ENCODE measurements around the gene KPNA2. TPM values are rescaled to one million over a fixed set of nuclear protein-coding genes. Genes with fewer than 3 reads are reported as not detected.
"Not testable (repeated sequence)": the region's sequence is repeated elsewhere in the genome, so short reads cannot be mapped to it uniquely, and the experiment has no call there.

Gene KPNA2
- total and polyA plus RNA-seq, 5 donors from 2014 or later, result 29.4 to 99.3 (median 31.7) TPM

DNA sequence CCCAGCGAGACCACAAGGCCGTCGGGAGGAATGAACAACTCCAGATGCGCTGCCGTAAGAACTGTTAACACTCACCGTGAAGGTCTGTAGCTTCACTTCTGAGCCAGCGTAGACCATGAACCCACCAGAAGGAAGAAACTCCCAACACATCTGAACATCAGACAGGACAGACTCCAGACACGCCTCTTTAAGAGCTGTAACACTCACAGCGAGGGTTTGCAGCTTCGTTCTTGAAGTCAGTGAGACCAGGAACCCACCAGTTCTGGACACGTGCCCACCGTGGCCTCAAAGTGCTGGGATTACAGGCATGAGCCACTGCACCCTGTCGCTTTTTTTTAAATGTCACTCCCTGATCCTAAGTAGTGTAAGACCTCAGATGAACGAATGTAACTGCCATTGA lies 17.3 kb downstream of the KPNA2 start:
- DNase-seq (no peak), ATAC-seq (ENCODE audit: low read depth in 2 of 2) (no peak)
- no peaks in the 10 kb centered on the region for H3K27me3 ChIP-seq (ENCODE audit: control insufficient read depth, insufficient read depth, low read length)
- Mint-ChIP-seq H3K27me3 (no peaks in the 10 kb centered on the region), H3K36me3 (no peaks in the 10 kb centered on the region), H3K4me3 (no peak overlapping the region), H3K4me1 (peaks cover 0 to 8% (median 2%) of the 10 kb centered on the region in 4 donors), H3K27ac (peak overlapping the region in 1 of 3 donors; percentile 43), H3K9me3 (no peaks in the 10 kb centered on the region)
- H3K9me3 ChIP-seq (ENCODE audit: control insufficient read depth in 2 of 2, low read length in 2 of 2), result no peaks in the 10 kb centered on the region
- H3K4me1 ChIP-seq (ENCODE audit: control insufficient read depth, insufficient read depth, low read length, poor library complexity, severe bottlenecking), result no peaks in the 10 kb centered on the region
- H3K36me3 ChIP-seq (ENCODE audit: control insufficient read depth, insufficient read depth, low read length), result no peaks in the 10 kb centered on the region
- H3K4me3 ChIP-seq (ENCODE audit: low read depth, low read length), result no peak overlapping the region
- H3K27ac ChIP-seq (ENCODE audit: insufficient read depth, low read length, poor library complexity, severe bottlenecking), result no peak overlapping the region

DNA sequence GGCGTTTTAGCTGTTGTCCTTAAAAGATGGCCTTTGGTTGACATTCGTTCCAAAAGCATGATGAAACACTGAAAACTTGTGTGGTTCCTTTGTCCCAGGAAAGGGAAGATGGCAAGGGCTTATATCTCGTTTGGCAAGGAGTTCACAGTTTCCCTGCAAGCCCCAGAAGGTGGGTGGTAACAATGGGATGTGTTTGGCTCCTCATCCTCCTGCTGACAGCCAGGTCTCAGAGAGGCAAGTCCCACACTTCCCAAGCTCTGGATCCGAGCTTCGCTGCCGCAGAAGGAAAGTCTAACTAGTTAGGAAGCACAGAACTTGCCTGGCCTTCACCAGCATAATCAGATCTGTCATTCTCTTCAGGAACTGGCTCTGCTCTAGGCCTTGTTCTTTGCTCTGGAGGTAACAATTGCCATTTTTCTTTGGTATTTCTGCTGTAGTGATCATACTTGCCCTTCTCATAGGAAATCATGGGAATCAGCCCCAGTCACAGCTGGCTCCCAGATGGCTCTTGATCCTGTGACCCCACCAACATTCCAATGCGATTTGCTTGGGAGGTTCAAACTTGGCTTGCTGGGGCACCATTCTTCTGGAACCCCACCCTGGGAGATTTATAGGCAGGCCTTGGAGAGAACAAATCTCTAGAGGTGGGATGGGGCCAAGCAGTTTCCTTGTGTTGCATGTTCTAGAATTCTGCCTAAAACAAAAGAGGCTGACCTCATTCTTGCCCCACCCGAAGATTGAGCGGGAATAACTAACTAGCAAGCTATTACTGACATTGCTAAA lies 17.9 kb downstream of the KPNA2 start:
- no peaks in the 10 kb centered on the region for H3K36me3 Mint-ChIP-seq
- no peak for ATAC-seq (ENCODE audit: low read depth in 2 of 2)
- no peaks in the 10 kb centered on the region for H3K4me1 ChIP-seq (ENCODE audit: control insufficient read depth, insufficient read depth, low read length, poor library complexity, severe bottlenecking)
- H3K27ac ChIP-seq (ENCODE audit: insufficient read depth, low read length, poor library complexity, severe bottlenecking), result no peak overlapping the region
- no peak overlapping the region for H3K4me3 Mint-ChIP-seq
- no peak for DNase-seq
- H3K27me3 ChIP-seq (ENCODE audit: control insufficient read depth, insufficient read depth, low read length), result no peaks in the 10 kb centered on the region
- no peak overlapping the region for H3K27ac Mint-ChIP-seq
- peaks cover 3% of the 10 kb centered on the region for H3K27me3 Mint-ChIP-seq
- no peak overlapping the region for H3K4me3 ChIP-seq (ENCODE audit: low read depth, low read length)
- H3K4me1 Mint-ChIP-seq, result peaks cover 0 to 8% (median 2%) of the 10 kb centered on the region in 4 donors
- no peaks in the 10 kb centered on the region for H3K36me3 ChIP-seq (ENCODE audit: control insufficient read depth, insufficient read depth, low read length)
- H3K9me3 ChIP-seq (ENCODE audit: control insufficient read depth in 2 of 2, low read length in 2 of 2), result no peaks in the 10 kb centered on the region
- no peaks in the 10 kb centered on the region for H3K9me3 Mint-ChIP-seq

DNA sequence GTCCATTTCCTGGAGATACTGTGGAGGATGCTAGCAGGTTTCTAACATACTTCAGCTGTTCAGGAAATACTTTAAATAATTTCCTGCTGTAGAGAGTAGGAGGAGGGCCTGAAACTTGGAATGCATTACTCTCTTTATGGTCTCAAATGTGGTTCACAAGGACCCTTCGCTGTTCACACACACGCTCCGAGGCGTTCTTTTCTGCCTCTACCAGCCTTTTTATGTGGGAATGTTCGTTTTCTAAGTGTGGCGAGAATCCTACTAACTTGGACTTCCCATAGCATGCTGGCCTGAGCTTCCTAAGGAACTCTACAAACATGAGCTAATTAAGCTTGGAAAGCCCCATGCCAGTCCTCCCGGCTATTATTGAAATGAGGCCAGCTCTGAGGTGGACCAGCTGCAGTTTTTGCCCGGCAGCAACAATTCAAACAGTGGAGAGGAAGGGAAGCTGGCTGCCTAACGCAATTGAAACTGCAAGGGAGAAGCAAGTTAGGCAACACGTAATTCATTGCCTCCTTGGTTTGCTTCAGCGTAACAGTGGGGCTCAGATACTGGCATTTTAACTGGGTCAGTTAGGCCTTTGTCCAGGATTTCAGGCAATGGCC lies 18.9 kb downstream of the KPNA2 start:
- no peak overlapping the region for H3K4me3 Mint-ChIP-seq
- Histone ChIP-seq H3K36me3 (ENCODE audit: control insufficient read depth, insufficient read depth, low read length) (no peaks in the 10 kb centered on the region), H3K4me1 (ENCODE audit: control insufficient read depth, insufficient read depth, low read length, poor library complexity, severe bottlenecking) (no peaks in the 10 kb centered on the region), H3K27ac (ENCODE audit: insufficient read depth, low read length, poor library complexity, severe bottlenecking) (no peak overlapping the region), H3K27me3 (ENCODE audit: control insufficient read depth, insufficient read depth, low read length) (no peaks in the 10 kb centered on the region), H3K9me3 (ENCODE audit: control insufficient read depth in 2 of 2, low read length in 2 of 2) (no peaks in the 10 kb centered on the region), H3K4me3 (ENCODE audit: low read depth, low read length) (no peak overlapping the region)
- no peaks in the 10 kb centered on the region for H3K36me3 Mint-ChIP-seq
- H3K27ac Mint-ChIP-seq, result no peak overlapping the region
- H3K4me1 Mint-ChIP-seq, result peaks cover 0 to 15% (median 2%) of the 10 kb centered on the region in 4 donors
- H3K27me3 Mint-ChIP-seq, result peaks cover 4% of the 10 kb centered on the region
- no peaks in the 10 kb centered on the region for H3K9me3 Mint-ChIP-seq
- DNase-seq (no peak), ATAC-seq (ENCODE audit: low read depth in 2 of 2) (no peak)

DNA sequence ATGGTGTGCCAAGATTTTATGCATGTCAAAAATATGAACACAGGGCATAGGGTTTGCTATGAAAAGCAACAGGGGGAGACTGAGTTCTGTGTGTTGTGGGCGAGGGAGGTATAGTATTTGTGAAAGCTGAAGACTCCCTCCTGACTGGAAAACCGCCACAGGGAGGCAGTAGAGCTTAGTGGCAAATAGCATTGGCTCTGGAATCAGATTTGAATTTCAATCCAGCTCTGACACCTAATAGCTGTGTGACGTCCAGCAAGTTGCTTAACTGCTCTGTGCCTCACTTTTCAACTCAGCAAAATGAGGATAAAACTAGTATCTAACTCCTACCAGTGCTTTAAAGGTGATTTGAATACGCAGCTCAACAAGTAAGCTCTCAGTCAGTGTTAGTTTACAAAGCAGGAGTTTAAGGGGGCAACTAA lies 22.0 kb downstream of the KPNA2 start:
- H3K27me3 Mint-ChIP-seq, result peaks cover 4% of the 10 kb centered on the region
- peak; percentile 56 to 66 for ATAC-seq (ENCODE audit: low read depth in 2 of 2)
- H3K9me3 Mint-ChIP-seq, result no peaks in the 10 kb centered on the region
- Histone ChIP-seq H3K27ac (ENCODE audit: insufficient read depth, low read length, poor library complexity, severe bottlenecking) (no peak overlapping the region), H3K36me3 (ENCODE audit: control insufficient read depth, insufficient read depth, low read length) (no peaks in the 10 kb centered on the region), H3K4me3 (ENCODE audit: low read depth, low read length) (no peak overlapping the region), H3K27me3 (ENCODE audit: control insufficient read depth, insufficient read depth, low read length) (no peaks in the 10 kb centered on the region), H3K4me1 (ENCODE audit: control insufficient read depth, insufficient read depth, low read length, poor library complexity, severe bottlenecking) (no peaks in the 10 kb centered on the region), H3K9me3 (ENCODE audit: control insufficient read depth in 2 of 2, low read length in 2 of 2) (no peaks in the 10 kb centered on the region)
- no peak overlapping the region for H3K4me3 Mint-ChIP-seq
- H3K4me1 Mint-ChIP-seq, result peaks cover 0 to 39% (median 2%) of the 10 kb centered on the region in 4 donors
- H3K36me3 Mint-ChIP-seq, result no peaks in the 10 kb centered on the region
- peak in 2 of 3 donors; percentile 46 to 50 for DNase-seq
- H3K27ac Mint-ChIP-seq, result peak overlapping the region in 1 of 3 donors; percentile 65

DNA sequence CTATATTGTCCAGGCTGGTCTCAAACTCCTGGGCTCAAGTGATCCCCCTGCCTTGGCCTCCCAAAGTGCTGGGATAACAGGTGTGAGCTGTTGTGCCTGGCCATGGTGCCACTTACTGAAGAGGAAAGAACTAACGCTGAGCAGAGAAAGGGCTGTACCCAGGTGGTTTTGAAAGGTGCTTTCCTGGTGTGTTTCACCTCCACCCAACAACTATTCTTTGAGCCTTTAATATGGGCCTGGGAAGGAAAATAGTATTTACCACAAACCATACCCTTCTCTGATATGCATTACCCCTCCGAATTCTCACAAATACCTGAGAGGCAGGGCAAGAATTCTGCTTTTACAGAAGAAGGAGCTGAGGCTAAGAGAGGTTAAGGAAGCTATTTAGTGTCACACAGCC lies 24.8 kb downstream of the KPNA2 start:
- no peak overlapping the region for H3K4me3 ChIP-seq (ENCODE audit: low read depth, low read length)
- no peaks in the 10 kb centered on the region for H3K4me1 ChIP-seq (ENCODE audit: control insufficient read depth, insufficient read depth, low read length, poor library complexity, severe bottlenecking)
- H3K27me3 ChIP-seq (ENCODE audit: control insufficient read depth, insufficient read depth, low read length), result no peaks in the 10 kb centered on the region
- H3K9me3 ChIP-seq (ENCODE audit: control insufficient read depth in 2 of 2, low read length in 2 of 2), result no peaks in the 10 kb centered on the region
- no peak for DNase-seq
- Mint-ChIP-seq H3K27ac (peak overlapping the region in 1 of 3 donors; percentile 36), H3K36me3 (no peaks in the 10 kb centered on the region), H3K4me1 (peaks cover 0 to 36% (median 2%) of the 10 kb centered on the region in 4 donors), H3K27me3 (peaks cover 4% of the 10 kb centered on the region), H3K9me3 (no peaks in the 10 kb centered on the region), H3K4me3 (no peak overlapping the region)
- H3K36me3 ChIP-seq (ENCODE audit: control insufficient read depth, insufficient read depth, low read length), result no peaks in the 10 kb centered on the region
- ATAC-seq (ENCODE audit: low read depth in 2 of 2), result no peak
- no peak overlapping the region for H3K27ac ChIP-seq (ENCODE audit: insufficient read depth, low read length, poor library complexity, severe bottlenecking)

DNA sequence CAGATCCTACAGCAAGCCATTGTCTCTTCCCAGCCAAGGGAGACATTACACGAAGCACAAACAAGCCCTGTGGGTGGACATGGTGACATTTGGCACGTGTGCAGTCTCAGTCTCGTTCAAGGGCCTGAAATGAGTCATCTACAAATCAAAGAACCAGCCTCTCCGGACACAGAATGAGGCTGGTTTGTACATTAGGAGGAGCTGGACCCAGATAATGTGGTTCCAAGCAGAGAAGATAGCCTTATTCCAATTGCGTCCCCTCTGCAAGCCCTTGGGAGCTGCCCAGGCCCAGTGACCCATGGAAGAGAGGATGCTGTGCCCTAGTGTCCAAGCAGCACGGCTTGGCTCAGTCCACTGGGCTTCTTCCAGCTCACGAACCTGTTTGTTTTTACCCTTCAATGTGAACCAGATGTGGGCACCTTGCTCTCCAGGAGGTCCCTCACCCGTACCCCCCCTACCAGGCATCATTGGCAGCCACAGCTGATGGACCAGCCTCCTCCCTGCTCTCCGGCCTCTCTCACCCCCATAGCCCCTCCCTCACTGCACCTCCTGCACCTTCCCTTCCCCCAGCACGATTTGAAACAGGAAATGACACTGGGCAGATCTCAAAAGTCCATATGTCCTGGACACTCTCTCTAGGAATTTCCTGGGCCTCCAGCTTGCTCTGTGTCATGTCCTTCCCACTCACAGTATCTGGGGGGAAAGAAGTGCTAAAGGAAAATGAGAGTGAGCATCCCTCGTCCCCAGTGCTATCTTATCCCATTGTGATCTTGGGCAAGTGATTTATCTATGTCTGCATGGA lies 26.2 kb downstream of the KPNA2 start:
- Histone ChIP-seq H3K9me3 (ENCODE audit: control insufficient read depth in 2 of 2, low read length in 2 of 2) (no peaks in the 10 kb centered on the region), H3K4me3 (ENCODE audit: low read depth, low read length) (no peak overlapping the region), H3K27ac (ENCODE audit: insufficient read depth, low read length, poor library complexity, severe bottlenecking) (no peak overlapping the region), H3K4me1 (ENCODE audit: control insufficient read depth, insufficient read depth, low read length, poor library complexity, severe bottlenecking) (no peaks in the 10 kb centered on the region), H3K36me3 (ENCODE audit: control insufficient read depth, insufficient read depth, low read length) (no peaks in the 10 kb centered on the region), H3K27me3 (ENCODE audit: control insufficient read depth, insufficient read depth, low read length) (no peaks in the 10 kb centered on the region)
- Mint-ChIP-seq H3K4me1 (peaks cover 0 to 36% (median 2%) of the 10 kb centered on the region in 4 donors), H3K36me3 (no peaks in the 10 kb centered on the region), H3K27me3 (peaks cover 4% of the 10 kb centered on the region), H3K27ac (peak overlapping the region in 1 of 3 donors; percentile 31), H3K9me3 (no peaks in the 10 kb centered on the region), H3K4me3 (no peak overlapping the region)
- no peak for ATAC-seq (ENCODE audit: low read depth in 2 of 2)
- DNase-seq, result no peak

DNA sequence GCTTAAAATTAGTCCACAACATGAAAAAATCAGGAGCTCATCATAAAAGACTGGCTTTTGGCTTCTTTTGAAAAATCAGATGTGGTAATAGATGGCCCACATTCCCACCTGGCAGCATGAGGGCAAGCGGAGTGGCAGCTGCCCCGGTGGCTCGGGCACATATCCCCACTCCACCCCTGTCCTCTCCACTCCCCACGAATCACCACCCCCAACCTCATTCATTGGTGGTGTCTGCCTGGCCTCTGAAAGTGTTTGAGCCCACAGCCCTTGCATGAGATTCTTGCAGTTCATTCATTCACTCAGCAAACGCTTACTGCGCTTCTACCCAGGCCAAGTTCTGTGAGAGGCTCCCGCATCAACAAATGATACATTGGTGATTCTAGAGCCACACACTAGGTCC lies 29.8 kb downstream of the KPNA2 start:
- not testable (repeated sequence) for ATAC-seq (ENCODE audit: low read depth in 2 of 2); H3K27me3 Mint-ChIP-seq; H3K27ac ChIP-seq (ENCODE audit: insufficient read depth, low read length, poor library complexity, severe bottlenecking); H3K4me3 ChIP-seq (ENCODE audit: low read depth, low read length); H3K36me3 Mint-ChIP-seq; H3K9me3 ChIP-seq (ENCODE audit: control insufficient read depth in 2 of 2, low read length in 2 of 2); H3K27ac Mint-ChIP-seq; H3K4me3 Mint-ChIP-seq; H3K4me1 ChIP-seq (ENCODE audit: control insufficient read depth, insufficient read depth, low read length, poor library complexity, severe bottlenecking); DNase-seq; H3K27me3 ChIP-seq (ENCODE audit: control insufficient read depth, insufficient read depth, low read length); H3K9me3 Mint-ChIP-seq; H3K36me3 ChIP-seq (ENCODE audit: control insufficient read depth, insufficient read depth, low read length)
- H3K4me1 Mint-ChIP-seq, result peaks cover 0 to 15% (median 0%) of the 10 kb centered on the region in 4 donors
